ENCODE results near the gene CST9. TPM values are rescaled to one million over a fixed set of nuclear protein-coding genes. Genes with fewer than 3 reads are reported as not detected.
A peak's percentile ranks its signal among the peaks of the same experiment; 100 is the strongest.

The CST9 gene, protein sequence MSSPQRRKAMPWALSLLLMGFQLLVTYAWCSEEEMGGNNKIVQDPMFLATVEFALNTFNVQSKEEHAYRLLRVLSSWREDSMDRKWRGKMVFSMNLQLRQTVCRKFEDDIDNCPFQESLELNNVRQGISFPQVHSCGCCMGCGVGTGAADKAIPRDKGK
- total RNA-seq: not detected

DNA sequence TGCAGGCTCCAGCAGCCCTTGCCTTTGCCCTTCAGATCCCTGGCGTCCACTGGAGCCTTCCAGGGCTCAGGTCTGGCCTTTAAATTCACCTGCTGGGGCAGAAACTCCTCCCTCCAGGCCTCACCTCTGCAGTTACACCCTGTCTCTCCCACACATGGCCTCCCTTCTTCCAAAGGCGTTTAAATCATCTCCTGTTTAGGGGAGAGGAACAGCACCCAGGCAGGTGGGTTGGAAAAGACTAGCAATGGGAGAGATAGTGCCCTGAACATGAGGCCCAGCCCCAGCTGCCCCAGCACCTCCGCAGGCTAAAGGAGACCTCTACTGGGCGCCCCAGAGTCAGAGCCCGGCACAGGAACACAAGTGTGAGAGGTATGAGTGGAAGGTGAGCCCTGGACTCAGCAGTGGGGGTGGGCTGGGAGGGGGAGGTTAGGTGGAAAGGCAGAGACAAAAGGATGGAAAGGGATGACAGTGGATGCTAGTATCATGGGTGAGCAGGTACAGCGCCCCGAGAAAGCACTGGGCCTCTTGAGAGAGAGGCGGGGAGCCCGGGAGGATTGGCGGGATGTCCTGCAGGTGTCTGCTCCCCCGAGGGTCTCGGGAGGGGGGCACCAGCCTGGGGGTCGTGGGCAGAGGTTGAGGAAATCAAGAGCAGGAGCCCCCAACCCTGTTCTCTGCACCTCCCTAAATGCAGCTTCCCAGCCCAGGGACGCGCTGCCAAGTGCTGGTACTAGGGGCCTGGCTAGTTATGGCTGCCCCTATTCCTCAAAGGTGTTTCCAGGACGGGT, at the start of gene CST9:
Gene CST9, minus strand, starts transcription at position 51 of the 785 bp plus-strand sequence. CDS start 53 bp downstream, outside the sequence.
- no peak within 1 kb of the TSS for H3K27ac ChIP-seq
- no peak for TF ChIP-seq POLR2AphosphoS5 (IDR thresholded peaks at IDR 0.05)
- no peak for TF ChIP-seq POLR2A (IDR thresholded peaks at IDR 0.05)
- no peak for TF ChIP-seq CTCF (IDR thresholded peaks at IDR 0.05)
- no peak for TF ChIP-seq EP300 (IDR thresholded peaks at IDR 0.05)
- DNase-seq: peak in 1 of 2 donors; percentile 29
- H3K27me3 ChIP-seq: no peaks in the 10 kb centered on the region
- WGBS, 2 donors: 53 to 77% methylated on average over 13 to 16 of the region's 16 CpGs
- no peaks in the 10 kb centered on the region for H3K36me3 ChIP-seq
- no peak within 1 kb of the TSS for H3K4me3 ChIP-seq
- peaks cover 0 to 7% (median 0%) of the 10 kb centered on the region in 4 donors for H3K4me1 ChIP-seq
- peak in 1 of 2 donors; percentile 2 for ATAC-seq (ENCODE audit: low FRiP score in 2 of 2)
- no peaks in the 10 kb centered on the region for H3K9me3 ChIP-seq

- DNase-seq (no peak), ATAC-seq (ENCODE audit: low FRiP score in 2 of 2) (no peak)
- H3K4me3 ChIP-seq: no peak overlapping the region
- no peaks in the 10 kb centered on the region for H3K36me3 ChIP-seq
- no peak overlapping the region for H3K27ac ChIP-seq
- WGBS, 2 donors: 34 to 51% methylated on average over 4 of the region's 4 CpGs
- H3K9me3 ChIP-seq: no peaks in the 10 kb centered on the region
- no peak for TF ChIP-seq POLR2AphosphoS5 (IDR thresholded peaks at IDR 0.05)
- no peak for TF ChIP-seq POLR2A (IDR thresholded peaks at IDR 0.05)
- no peak for TF ChIP-seq CTCF (IDR thresholded peaks at IDR 0.05)
- TF ChIP-seq EP300 (IDR thresholded peaks at IDR 0.05): no peak
- H3K4me1 ChIP-seq: peaks cover 10 to 19% (median 18%) of the 10 kb centered on the region in 4 donors
- H3K27me3 ChIP-seq: no peaks in the 10 kb centered on the region
These were observed 49.0 kb upstream of the CST9 start for GRCh38 chr20:23654717-23655116.

DNA sequence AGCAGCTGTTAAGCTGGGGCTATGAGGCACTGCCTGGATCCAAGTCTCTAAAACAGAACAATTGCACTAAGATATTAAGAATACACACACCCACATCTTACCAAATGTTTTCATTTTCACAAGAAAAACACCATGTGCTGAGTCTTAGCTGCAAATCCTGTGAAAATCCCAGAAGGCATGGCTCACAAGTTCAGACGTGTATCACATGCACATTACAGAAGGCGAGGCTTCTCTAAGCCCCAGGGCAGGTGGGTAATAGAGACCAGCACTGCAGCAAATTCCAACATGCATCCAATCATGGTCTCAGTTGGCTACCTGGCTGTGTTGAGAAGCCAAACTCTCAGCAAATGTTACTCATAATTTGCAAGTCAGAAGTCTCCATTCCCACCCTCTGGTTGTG, 48.3 kb upstream of the CST9 start:
- 87 to 94% methylated on average over 2 of the region's 2 CpGs for WGBS, 2 donors
- Histone ChIP-seq H3K9me3 (no peaks in the 10 kb centered on the region), H3K27ac (no peak overlapping the region), H3K4me1 (peaks cover 10 to 19% (median 18%) of the 10 kb centered on the region in 4 donors), H3K27me3 (no peaks in the 10 kb centered on the region), H3K4me3 (no peak overlapping the region), H3K36me3 (no peaks in the 10 kb centered on the region)
- DNase-seq: no peak
- TF ChIP-seq POLR2A (IDR thresholded peaks at IDR 0.05) (no peak), EP300 (IDR thresholded peaks at IDR 0.05) (no peak), POLR2AphosphoS5 (IDR thresholded peaks at IDR 0.05) (no peak), CTCF (IDR thresholded peaks at IDR 0.05) (no peak)
- ATAC-seq (ENCODE audit: low FRiP score in 2 of 2): no peak

DNA sequence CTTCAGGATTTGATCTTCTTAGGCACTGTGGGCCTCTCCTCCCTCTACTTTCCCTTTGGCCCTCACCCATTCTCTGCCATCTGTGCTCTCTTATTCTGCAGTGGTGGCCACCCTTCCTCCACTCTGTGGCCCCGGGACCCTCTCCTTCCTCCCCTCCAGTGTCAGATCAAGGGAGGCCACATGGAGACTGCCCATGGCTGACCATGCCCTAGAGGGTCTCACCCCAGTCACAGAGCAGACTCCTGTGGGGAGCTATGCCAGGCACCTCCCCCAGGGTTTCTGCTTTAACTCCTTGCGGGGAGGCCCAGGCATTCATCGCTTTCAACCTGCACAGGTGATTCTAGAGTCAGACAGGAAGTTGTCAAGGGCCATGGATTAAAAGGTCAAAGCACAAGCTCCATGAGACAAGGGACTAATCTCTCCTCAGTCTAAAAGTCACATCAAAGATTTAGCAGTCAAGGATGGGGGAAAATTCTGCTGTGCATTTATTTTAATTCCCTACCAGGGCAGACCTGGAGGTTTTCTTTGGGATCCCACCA, 47.8 kb upstream of the CST9 start:
- H3K27ac ChIP-seq: no peak overlapping the region
- H3K4me3 ChIP-seq: no peak overlapping the region
- 86 to 91% methylated on average over 1 to 3 of the region's 3 CpGs for WGBS, 2 donors
- TF ChIP-seq POLR2A (IDR thresholded peaks at IDR 0.05) (no peak), EP300 (IDR thresholded peaks at IDR 0.05) (no peak), CTCF (IDR thresholded peaks at IDR 0.05) (no peak), POLR2AphosphoS5 (IDR thresholded peaks at IDR 0.05) (no peak)
- H3K4me1 ChIP-seq: peaks cover 10 to 19% (median 18%) of the 10 kb centered on the region in 4 donors
- H3K36me3 ChIP-seq: no peaks in the 10 kb centered on the region
- ATAC-seq (ENCODE audit: low FRiP score in 2 of 2) (peak in 1 of 2 donors; percentile 38), DNase-seq (no peak)
- H3K9me3 ChIP-seq: no peaks in the 10 kb centered on the region
- no peaks in the 10 kb centered on the region for H3K27me3 ChIP-seq
